Measurements from ENCODE around the gene SLC38A11.

GRCh38 chr2:164964700-164965099, 9.4 kb upstream of the SLC38A11 start:
- TF ChIP-seq CTCF (IDR thresholded peaks at IDR 0.05 in 4 of 5, conservative IDR thresholded peaks at IDR 0.05 in 1 of 5) (no peak), POLR2A (IDR thresholded peaks at IDR 0.05) (no peak)
